ENCODE data around the gene CAPN10.

CAPN10 gene

DNA sequence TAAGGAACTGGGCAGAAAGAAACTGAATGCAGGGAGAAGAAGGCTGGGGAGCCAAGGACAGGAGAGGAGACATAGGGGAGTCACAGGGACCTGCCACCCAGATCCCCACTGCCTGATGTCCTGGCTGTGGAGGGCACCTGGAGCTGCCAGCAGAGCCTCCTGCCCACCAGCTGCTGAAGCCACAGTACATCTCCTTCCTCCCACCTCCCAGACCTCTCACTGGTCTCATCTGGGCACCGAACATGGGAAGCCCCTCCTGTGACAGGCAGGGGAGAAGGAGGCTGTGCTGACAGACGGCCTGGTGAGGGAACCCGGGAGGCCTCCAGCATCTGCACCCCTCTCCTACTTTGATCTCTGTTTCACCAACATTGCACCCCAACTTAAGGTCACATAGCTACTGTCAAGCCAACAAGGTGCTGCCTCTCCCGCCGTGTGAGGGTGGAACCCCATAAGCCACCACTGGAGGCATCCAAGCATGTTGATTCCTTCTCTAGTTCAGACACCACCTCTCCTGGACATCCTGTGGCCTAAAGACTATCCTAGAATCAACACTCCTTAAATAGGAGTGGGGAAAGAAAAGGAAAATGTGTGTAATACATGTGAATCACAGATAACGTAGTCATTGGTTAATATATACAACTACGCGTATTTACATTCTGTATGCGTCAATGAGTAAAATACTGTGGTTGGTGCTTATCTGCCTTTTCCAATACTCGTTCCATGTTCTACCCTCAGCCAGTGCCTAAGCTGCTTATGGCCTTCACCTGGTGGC is 21.8 kb upstream of the CAPN10 start:
- no peak for DNase-seq

DNA sequence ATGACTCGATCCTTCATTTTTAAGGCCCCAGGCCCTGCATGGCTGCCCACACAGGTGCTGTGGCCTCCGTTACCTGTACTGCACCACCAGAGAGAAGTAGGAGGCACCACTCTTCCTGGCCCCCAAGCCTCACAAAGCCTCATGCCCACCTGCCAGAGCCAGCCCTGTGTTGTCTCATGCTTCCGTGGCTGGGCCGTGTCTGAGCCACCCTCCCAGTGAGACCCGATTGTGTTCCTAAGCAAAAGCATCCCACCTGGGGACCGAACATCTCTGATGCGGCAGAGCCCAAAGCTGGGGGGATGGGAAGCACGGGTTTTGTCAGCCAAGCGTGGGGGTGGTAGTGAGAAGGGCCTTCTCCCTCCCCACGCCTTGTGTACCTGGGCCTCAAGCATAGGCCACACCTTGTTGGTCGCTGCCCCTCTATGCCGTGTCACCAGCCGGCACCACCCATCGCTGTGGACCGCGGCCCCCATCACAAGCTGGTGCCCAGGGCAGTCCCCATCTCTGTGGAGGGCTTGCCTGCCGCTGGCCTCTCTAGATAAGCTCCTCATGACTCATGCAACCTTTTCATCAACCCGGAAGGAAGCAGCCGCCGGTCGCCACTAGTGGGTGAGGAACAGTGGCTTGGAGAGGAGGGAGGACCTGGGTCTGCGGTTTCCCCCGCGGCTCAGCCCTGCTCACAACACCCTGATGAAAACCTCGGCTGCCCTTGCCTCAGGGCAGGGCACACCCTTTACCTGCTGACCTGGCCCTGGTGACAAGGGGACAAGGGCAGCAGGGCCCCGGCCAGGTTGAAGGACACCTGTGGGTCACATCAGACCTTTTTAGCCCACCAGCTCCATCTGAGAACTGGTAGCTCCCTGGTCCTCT is 21.0 kb upstream of the CAPN10 start:
- DNase-seq = no peak

DNA sequence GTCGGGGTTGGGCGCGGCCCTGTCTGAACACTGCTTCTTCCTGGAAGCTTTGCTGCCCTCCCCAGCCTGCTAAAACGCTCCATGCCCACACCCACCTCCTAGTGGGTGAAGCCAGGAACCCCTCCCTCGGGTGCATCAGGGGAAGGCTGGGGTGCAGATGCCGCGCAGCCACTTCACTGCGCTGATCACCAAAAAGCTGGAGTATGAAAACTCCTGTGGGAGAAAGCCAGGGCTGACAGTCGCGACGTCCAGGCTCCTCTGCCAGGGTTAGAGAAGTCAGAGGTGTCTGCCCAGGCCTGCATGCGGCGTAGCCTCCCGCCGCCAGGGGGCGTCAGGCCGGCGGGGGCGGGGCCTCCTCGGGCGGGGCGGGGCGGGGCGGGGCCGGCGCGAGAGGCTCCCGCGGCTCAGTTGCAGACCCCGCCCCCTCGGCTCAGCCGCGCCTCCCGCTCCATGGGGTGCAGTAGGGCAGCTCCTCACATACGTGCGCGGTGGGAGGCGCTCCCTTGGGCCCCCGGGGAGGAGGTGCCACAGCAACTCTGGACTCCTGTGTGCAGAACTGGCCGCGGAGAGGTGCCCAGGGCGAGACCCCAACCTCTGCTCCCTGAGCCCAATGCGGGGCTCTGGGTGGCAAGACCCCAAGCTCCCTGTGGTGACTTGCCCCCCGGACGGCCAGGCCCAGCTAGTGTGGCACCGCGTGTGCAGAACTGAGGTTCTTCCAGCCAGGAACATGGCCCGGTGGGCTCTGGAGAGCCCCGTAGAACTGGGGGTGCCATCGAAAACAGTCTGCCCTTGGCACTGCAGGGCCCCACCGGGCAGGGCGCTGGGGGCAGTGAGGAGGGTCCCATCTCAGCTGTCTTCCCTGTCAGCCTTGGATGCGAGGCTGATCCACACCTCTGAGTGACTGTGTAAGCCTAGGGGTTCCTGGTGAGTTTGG is 20.1 kb upstream of the CAPN10 start:
- DNase-seq = no peak

DNA sequence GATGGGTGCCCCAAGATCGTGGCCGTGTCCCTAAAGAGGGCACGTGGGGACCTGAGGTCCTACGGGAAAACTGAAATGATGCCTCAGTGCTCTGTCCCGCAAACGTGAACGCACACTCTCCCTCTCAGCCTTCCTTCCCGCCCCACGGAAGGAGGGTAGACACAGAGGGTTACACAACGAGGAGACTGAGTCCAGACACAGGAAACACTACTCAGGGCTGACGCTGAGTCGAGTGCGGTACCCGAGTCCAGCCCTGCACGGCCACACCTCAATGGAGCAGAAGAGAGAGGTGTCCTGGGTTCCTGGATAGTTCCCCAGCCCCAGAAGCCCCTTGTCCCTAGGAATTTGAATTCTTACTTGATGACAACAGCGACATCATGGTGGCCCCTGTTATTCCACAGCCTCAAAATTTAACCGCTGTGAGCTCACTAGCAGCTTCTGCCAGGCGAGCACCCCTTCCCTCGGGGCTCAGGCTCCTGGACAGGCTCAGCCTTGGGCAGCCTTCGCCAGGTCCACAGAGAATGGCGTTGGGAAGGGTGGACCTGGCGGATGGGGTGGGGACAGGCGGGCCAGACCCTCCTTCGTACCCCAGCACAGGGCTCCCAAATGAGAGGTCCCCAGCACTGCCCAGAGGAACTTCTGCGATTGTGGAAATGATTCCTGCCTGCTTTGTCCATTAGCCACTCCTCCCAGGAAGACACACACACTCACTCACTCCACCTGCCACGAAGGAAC is 19.2 kb upstream of the CAPN10 start:
- DNase-seq = no peak

DNA sequence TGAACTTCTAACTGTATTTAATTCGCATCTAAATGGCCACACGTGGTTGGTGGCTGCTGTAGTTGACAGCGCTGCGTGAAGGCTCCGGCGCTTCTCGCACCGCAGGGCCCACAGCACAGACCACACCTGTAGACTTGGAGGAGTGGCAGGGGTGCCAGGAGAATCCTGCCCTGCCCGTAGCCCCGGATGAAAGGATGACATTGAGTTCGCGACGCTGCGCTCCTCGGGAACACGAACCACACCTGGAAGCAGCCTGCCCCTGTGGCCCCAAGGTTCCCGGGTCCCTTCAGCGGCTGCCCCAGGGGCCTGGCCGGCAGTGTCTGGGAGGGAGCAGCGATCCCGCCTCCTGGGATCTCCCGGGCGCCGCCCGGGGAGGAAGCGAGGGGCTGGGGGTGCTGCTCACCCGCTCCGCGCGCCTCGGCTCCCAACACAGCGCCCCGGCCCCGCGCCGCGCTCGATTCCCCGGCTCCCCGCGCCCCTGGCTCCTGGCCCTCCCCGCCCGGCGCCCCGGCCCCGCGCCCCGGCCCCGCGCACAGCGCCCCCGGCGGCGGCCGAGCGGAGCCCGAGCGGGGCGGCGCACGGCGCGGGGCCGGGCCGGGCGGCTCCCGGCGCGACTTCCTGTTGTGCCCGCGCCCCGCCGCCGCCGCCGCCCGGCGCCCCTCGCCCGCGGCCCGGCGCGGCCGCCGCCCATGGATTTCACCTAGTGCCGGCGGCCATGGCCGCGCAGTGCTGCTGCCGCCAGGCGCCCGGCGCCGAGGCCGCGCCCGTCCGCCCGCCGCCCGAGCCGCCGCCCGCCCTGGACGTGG is 18.5 kb upstream of the CAPN10 start, which contains the start of gene RNPEPL1:
RNPEPL1 (plus strand) TSS at position 613 of the 806 bp plus-strand sequence; CDS start at position 716, 103 bp downstream.
- no peak for DNase-seq

GRCh38 chr2:240568678-240569522 is 17.6 kb upstream of the CAPN10 start:
- peak; percentile 21 for DNase-seq

GRCh38 chr2:240569523-240569997 is 17.0 kb upstream of the CAPN10 start:
- no peak for DNase-seq

DNA sequence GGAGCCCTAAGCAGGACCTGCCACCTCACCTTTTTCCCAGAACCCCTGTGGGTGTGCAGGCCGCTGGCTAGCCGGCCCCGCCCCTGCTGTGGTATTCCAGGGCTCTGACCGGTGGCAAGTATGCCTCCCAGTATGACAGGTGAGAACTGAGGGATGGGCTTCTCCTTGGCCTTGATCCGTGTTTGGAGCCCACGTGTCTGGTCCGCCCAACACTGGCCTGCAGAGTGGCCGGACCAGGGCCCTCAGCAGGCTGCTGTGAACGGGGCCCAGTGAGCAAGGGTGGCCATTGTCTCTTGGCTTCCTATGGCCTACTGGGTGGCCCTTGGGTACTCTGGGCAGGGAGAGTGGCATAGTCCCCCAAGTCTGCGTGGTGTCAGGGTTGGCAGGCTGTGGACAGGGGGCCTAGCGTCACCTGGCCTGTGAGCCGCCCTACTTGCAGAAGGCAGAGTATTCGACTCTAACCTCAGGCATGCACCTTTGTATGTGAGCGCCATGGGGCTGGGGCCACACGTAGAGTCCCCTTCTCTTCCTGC is 16.5 kb upstream of the CAPN10 start:
- DNase-seq = no peak

DNA sequence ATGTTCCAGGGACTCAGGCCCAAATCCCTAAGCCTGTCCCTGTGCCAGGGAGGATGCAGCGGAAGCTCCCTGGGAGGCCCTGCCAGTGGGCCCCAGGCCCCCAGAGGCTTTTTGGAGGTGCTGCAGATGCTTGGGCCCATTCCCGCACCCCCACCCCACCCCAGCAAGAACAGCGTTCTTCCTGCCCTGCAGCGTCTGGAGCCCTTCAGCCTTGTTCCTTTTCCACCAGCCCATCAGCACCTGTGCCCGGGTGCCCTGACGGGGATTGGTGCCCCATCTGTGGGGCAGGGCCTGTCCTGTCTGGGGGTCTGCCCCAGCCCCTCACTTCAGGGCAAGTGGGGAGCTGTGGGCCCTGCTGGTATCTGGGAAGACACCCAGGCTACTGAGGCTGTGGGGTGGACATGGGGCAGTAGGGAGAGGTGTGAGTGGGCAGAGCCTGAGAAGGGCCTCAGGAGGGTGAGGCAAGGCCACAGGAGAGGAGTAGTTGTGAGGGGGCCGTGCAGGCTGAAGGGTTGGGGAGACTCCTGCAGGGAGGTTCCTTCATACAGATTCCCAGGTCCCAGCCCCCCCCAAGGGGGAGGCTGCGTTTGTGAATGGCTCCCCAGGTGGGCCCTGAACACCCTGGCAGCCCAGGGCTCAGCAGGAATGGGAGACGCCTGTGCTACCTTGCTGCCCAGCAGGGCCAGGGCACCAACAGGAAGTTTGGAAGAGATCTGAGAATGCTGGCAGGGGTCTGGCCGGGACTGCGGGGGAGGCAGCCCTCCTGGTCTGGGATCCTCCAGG is 15.8 kb upstream of the CAPN10 start:
- DNase-seq = no peak

- DNase-seq = no peak
These were observed 15.1 kb upstream of the CAPN10 start for GRCh38 chr2:240571314-240571973.

DNA sequence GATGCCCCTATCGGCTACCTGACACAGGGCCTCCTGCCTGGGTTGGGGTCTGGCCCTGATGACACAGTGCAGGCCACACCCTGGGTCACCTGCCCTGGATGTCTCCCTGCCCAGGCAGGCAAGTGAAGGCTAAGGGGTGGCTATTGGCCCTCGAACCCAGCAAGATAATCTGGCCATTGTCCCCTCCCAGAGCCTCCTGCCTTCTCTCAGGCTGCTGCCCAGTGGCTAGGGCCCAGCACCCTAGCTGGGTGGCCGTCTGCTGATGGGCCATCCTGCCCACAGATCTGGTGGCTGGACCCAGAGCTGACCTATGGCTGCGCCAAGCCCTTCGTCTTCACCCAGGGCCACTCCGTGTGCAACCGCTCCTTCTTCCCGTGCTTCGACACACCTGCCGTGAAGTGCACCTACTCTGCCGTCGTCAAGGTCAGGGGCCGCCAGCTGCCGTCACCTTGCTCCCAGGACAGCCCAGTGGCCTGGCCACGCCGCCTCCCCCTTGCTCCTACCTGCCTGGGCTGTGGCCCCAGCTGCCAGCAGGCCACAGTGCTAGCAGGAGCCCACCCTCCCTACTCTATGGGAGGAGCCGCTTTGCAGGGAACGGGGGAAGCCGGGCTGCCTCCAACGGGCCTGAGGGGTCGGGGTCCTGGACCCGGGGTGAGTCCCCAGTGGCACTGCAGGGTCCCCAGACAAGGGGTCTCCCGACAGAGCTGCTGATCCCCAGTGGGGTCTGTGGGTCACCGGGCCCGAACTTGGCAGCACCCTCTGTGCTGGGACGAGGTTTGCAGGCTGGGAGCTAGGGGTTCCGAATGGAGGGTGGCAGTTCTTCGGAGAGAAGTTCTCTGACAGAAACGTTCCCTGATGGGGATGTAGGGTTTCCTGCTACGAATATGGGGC is 14.1 kb upstream of the CAPN10 start:
- DNase-seq = no peak

- DNase-seq = no peak
These were observed 13.4 kb upstream of the CAPN10 start for GRCh38 chr2:240573071-240573515.

GRCh38 chr2:240573516-240574385 is 12.8 kb upstream of the CAPN10 start:
- no peak for DNase-seq

DNA sequence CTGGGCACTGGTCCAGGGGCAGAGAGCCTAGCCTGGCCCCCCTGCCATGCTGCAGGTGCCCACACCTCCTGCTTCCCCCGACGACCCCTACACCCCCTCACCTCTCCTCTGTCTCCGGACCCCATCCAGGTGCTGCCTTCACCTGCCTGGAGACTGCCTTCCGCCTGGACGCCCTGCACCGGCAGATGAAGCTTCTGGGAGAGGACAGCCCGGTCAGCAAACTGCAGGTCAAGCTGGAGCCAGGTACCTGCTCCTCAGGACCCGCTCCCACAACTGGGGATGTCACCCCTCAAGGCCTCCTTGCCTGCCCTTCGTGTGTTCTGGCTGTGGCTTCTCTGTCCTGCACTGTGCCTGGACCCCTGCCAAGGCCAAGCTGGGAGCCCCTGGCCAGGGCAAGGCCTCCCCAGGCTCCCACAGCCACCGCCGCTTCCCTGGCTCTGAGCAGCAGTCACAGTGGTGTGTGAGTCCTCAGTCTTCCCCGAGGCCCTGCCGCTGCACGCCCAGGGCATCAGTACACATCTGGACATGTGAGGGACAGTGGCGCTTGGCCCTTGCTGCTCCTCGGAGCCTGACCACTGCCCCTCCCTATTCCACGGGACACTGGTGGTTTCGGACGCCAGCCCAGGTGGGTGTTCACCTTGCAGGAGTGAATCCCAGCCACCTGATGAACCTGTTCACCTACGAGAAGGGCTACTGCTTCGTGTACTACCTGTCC is 12.0 kb upstream of the CAPN10 start:
- DNase-seq = no peak
